ENCODE results near the gene INSR.
"Not testable (repeated sequence)": the region's sequence is repeated elsewhere in the genome, so short reads cannot be mapped to it uniquely, and the experiment has no call there.

Gene INSR

DNA sequence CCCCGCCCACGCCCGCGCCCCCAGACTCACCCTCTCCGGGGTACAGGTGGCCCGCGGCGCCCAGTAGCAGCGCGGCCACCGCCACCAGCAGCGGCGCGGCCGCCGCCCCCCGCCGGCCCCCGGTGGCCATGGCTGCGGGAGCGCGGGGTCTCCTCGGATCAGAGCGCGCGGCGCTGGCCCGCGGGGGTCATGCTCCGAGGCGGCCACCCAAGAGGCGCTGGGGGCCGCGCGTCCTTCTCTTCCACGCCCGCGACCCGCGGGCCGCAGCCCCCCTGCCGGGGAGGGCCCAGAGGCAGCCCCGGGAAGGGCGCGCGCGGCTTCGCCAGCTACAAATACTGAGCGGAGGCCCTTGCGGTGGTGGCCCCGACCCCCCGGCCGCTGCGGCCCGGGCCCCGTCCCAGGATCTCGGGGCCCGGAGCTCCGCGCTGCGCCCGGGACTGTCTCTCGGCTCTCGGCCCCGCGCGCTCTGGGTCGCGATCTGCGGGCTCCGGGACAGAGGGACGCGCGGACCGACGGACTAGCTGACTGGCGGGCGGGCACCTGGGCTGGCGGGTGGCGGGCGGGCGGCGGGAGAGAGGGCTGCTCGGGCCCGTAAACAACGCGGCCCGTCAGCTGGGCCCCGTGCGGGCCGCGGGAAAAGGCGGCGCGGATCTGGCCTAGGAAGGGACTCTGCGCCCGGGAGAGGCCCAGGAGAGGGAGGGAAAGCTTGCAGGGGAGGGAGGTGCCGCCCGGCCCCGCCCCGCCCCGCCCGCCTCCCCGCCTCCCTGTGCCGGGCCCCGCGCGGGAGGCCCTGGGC lies at the start of gene INSR:
INSR (minus strand) TSS at position 653 of the 796 bp plus-strand sequence; CDS start at position 130, 523 bp downstream.
- peak; percentile 46 for DNase-seq

- no peak for DNase-seq
Observed at GRCh38 chr19:7342143-7342542, 47.9 kb upstream of the INSR start.

DNA sequence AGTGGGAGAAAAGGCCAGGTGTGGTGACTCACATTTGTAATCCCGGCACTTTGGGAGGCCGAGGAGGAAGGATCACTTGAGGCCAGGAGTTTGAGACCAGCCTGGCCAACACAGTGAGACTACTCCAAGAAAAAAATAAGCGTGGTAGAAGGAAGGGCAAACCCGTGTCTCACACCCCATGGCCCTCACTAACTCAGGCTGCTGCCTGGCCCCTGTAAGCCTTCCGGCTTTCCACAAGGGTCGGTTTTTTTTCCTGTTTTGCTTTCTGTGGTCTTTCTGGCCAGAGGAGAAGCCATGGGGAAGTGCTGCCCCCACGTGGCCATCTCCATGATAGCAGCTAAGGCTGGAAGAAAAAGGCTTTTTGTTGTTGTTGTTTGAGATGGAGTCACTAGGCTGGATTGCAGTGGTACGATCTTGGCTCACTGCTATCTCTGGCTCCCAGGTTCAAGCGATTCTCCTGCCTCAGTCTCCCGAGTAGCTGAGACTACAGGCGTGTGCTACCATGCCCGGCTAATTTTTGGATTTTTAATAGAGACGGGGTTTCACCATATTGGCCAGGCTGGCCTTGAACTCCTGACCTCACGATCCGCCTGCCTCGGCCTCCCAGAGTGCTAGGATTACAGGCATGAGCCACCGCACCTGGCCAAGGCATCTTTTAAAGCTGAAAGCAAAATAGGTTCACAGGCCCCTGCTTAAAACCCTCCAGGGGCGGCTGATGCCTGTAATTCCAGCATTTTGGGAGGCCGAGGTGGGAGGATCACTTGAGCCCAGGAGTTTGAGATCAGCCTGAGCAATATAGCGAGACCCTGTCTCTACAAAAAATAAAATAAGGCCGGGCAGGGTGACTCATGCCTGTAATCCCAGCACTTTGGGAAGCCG lies 47.0 kb upstream of the INSR start:
- peak; percentile 25 for DNase-seq

DNA sequence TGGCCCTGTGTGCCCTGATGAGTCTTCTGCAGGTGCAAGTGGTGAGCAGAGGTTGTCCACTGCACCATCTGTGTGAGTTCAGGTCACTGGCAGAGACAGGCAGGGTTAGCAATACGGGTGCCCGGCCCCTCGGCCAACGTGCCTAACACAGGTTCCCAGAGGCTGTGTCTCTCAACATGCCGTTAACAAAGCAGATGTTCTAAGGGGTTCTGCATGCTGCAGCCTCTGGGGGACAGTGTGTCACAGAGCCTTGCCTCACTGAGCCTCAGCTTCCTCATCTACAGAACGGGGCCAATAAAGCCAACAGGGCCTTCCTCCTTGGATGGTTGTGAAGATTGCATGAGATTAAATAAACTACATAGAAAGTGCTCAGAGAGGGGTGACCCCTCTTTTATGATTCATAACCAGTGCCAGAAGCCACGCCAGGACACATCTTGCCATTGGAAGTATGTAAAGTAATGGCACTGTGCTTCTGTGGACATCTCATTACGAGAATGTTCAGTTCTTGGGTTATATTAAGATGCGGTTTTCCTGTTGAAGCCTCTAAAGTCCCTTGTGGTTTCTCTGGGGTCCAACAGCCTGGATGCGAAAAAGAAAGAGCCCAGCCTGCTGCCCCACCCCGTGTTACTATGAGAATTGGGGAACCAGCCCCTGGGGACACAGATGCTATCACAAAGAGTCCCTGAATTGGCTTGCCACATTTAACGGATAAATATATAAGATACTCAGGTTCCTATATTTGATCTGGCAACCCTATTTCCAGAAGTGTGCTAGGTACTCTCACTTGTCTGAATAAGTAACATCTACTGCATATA lies 43.4 kb upstream of the INSR start:
- DNase-seq = no peak

GRCh38 chr19:7336321-7336973 lies 42.2 kb upstream of the INSR start:
- no peak for DNase-seq

- no peak for DNase-seq
Observed at GRCh38 chr19:7333198-7334118, 39.2 kb upstream of the INSR start.

DNA sequence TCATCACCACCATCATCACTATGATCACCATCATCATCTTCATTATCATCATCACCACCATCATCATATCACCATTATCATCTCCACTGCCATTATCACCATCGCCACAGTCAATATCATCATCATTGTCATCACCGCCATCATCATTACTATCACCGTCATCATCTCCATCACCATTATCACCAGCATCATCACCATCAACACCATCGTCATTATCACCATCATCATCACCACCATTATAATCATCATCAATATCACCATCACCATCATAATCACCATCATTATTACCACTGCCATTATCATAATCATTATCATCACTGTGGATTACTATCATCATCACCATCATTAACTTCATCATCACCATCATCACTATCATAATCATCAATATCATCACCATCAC lies 37.2 kb upstream of the INSR start:
- no peak for DNase-seq

- DNase-seq = no peak
Observed at GRCh38 chr19:7328647-7329046, 34.4 kb upstream of the INSR start.

- no peak for DNase-seq
Observed at GRCh38 chr19:7327802-7328201, 33.6 kb upstream of the INSR start.

DNA sequence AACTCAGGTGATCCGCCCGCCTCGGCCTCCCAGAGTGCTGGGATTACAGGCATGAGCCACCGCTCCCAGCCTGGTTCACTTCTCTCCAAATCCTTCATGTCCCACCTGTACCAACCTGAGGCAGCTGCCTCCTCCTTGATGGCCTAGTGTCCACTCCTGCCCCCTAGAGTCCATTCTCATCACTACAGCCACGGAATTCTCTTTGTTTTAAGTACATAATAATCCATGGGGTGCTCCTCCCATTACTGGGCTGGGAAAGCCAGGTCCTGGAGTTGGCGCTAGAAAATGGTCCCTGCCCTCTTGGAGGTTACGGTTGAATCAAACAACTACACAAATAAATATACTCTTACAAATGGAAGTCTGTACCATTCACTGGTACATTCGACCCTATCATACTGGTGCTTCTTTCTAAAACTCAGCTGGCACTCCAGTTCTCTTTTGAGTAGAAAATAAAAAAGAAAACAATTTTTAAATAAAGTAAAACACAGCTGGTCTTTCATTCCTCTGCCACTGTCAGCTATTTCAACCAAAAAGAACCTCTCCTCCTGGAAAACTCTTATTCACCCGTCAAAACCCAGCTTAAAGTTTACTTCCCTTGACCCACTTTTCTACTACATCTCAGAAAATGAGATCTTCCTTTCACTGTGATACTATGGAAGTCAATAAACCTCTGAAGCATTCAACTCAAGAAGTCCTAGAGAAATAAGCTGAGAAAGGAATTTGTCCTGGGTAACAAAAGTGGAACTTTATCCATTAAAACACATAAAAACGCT lies 32.1 kb upstream of the INSR start:
- no peak for DNase-seq

GRCh38 chr19:7318176-7318575 lies 24.0 kb upstream of the INSR start:
- DNase-seq = no peak

- no peak for DNase-seq
Observed at GRCh38 chr19:7312816-7313215, 18.6 kb upstream of the INSR start.

- DNase-seq = no peak
Observed at GRCh38 chr19:7311911-7312310, 17.7 kb upstream of the INSR start.

DNA sequence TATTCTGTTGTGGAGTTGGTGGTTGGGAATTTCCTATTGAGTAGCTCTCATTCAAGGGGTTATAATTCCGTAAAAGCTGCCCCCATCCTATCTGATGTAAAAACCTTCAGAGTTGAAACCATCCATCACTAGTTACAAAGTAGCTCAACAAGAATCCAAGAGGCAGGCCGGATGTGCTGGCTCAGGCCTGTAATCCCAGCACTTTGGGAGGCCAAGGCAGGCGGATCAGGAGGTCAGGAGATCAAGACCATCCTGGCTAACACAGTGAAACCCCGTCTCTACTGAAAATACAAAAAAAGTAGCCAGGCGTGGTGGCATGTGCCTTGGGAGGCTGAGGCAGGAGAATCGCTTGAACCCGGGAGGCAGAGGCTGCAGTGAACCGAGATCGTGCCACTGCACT lies 14.1 kb upstream of the INSR start:
- not testable (repeated sequence) for DNase-seq

GRCh38 chr19:7307590-7308218 lies 13.5 kb upstream of the INSR start:
- DNase-seq = no peak

DNA sequence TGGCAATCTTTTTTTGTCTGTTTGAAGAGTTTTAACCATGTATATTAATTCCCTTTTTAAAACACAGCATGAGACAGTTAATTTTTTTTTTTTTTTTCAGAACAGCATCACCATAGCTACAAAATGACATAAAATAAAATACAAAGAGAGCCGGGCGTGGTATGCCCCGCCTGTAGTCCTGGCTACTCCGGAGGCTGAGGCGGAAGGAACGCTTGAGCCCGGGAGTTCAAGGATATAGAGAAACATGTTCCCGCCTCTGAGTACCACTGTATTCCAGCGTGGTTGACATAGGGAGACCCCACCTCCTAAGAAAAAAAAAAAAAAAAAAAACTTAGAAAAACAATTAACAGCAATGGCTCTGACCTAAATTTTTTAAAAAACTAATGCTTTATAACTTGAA lies 10.0 kb upstream of the INSR start:
- no peak for DNase-seq

DNA sequence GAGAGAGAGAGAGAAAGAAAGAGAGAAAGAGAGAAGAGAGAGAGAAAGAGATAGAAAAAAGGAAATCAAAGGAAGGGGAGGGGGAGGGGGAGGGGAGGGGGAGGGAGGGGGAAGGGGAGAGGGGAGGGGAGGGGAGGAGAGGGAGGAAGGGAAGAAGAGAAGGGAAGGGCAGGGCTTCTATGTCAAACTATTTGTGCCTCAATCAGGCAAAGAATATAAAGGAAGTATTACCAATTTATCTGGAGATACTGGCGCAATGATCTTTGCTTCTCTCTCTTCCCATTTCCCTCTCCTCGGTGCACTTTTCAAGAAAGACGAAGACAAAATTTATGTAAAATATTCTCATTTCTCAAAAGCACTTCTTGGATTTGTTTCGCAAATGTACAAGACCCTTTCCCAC lies 9.3 kb upstream of the INSR start:
- DNase-seq = no peak

GRCh38 chr19:7301525-7301924 lies 7.3 kb upstream of the INSR start:
- no peak for DNase-seq

DNA sequence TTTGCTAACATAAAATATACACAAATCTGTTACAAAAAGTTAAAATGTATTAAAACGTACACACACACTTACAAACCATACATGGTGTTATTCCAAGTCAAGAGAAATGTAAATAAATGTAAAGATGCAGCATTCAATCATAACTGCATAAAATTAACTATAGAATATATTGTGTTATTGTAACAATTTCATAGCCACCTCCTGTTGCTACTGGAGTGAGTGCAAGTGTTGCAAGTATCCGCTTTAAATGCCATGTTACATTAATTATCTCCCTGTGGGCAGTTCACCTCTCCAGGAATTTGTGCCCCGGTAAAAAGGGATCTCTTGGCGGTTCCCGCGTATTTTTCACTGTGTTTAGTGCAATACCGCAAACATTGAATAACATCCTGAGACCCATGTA lies 3.5 kb upstream of the INSR start:
- DNase-seq = no peak

GRCh38 chr19:7295912-7296536 lies 1.8 kb upstream of the INSR start:
- DNase-seq = no peak

Measured in SHP77 treated with DMSO at 0.1 percent for 48 hours (cell line).